Measurements from ENCODE around the gene MOB3B.

MOB3B gene

GRCh38 chr9:27393054-27393846, 136.4 kb downstream of the MOB3B start:
- H3K27me3 ChIP-seq (ENCODE audit: control insufficient read depth, insufficient read depth, low read length), result no peaks in the 10 kb centered on the region
- no peak overlapping the region for H3K9ac ChIP-seq (ENCODE audit: low read length)
- peaks cover 24% of the 10 kb centered on the region for H3K4me1 ChIP-seq (ENCODE audit: control insufficient read depth, low read depth, low read length)
- no peak overlapping the region for H3K4me3 ChIP-seq (ENCODE audit: low read length)
- no peaks in the 10 kb centered on the region for H3K9me3 ChIP-seq (ENCODE audit: control insufficient read depth, low read depth, low read length)
- H3K27ac ChIP-seq (ENCODE audit: low read length), result no peak overlapping the region
- no peaks in the 10 kb centered on the region for H3K36me3 ChIP-seq (ENCODE audit: control insufficient read depth, low read depth, low read length)

GRCh38 chr9:27392451-27392850, 137.2 kb downstream of the MOB3B start:
- H3K9ac ChIP-seq (ENCODE audit: low read length), result no peak overlapping the region
- no peak overlapping the region for H3K27ac ChIP-seq (ENCODE audit: low read length)
- no peak overlapping the region for H3K4me3 ChIP-seq (ENCODE audit: low read length)
- H3K9me3 ChIP-seq (ENCODE audit: control insufficient read depth, low read depth, low read length), result no peaks in the 10 kb centered on the region
- H3K36me3 ChIP-seq (ENCODE audit: control insufficient read depth, low read depth, low read length), result no peaks in the 10 kb centered on the region
- H3K4me1 ChIP-seq (ENCODE audit: control insufficient read depth, low read depth, low read length), result peaks cover 28% of the 10 kb centered on the region
- H3K27me3 ChIP-seq (ENCODE audit: control insufficient read depth, insufficient read depth, low read length), result no peaks in the 10 kb centered on the region

GRCh38 chr9:27391040-27391895, 138.3 kb downstream of the MOB3B start:
- no peak overlapping the region for H3K4me3 ChIP-seq (ENCODE audit: low read length)
- H3K27ac ChIP-seq (ENCODE audit: low read length), result no peak overlapping the region
- H3K4me1 ChIP-seq (ENCODE audit: control insufficient read depth, low read depth, low read length), result peaks cover 35% of the 10 kb centered on the region
- no peaks in the 10 kb centered on the region for H3K36me3 ChIP-seq (ENCODE audit: control insufficient read depth, low read depth, low read length)
- H3K27me3 ChIP-seq (ENCODE audit: control insufficient read depth, insufficient read depth, low read length), result no peaks in the 10 kb centered on the region
- no peaks in the 10 kb centered on the region for H3K9me3 ChIP-seq (ENCODE audit: control insufficient read depth, low read depth, low read length)
- no peak overlapping the region for H3K9ac ChIP-seq (ENCODE audit: low read length)

- Histone ChIP-seq H3K9ac (ENCODE audit: low read length) (no peak overlapping the region), H3K36me3 (ENCODE audit: control insufficient read depth, low read depth, low read length) (no peaks in the 10 kb centered on the region), H3K27me3 (ENCODE audit: control insufficient read depth, insufficient read depth, low read length) (no peaks in the 10 kb centered on the region), H3K27ac (ENCODE audit: low read length) (no peak overlapping the region), H3K9me3 (ENCODE audit: control insufficient read depth, low read depth, low read length) (no peaks in the 10 kb centered on the region), H3K4me3 (ENCODE audit: low read length) (no peak overlapping the region), H3K4me1 (ENCODE audit: control insufficient read depth, low read depth, low read length) (peaks cover 17% of the 10 kb centered on the region)
Observed at GRCh38 chr9:27388150-27388549, 141.5 kb downstream of the MOB3B start.

- Histone ChIP-seq H3K27me3 (ENCODE audit: control insufficient read depth, insufficient read depth, low read length) (no peaks in the 10 kb centered on the region), H3K4me1 (ENCODE audit: control insufficient read depth, low read depth, low read length) (peaks cover 16% of the 10 kb centered on the region), H3K9ac (ENCODE audit: low read length) (no peak overlapping the region), H3K36me3 (ENCODE audit: control insufficient read depth, low read depth, low read length) (no peaks in the 10 kb centered on the region), H3K4me3 (ENCODE audit: low read length) (no peak overlapping the region), H3K27ac (ENCODE audit: low read length) (no peak overlapping the region), H3K9me3 (ENCODE audit: control insufficient read depth, low read depth, low read length) (no peaks in the 10 kb centered on the region)
Observed at GRCh38 chr9:27387722-27388121, 141.9 kb downstream of the MOB3B start.

GRCh38 chr9:27386571-27387091, 143.0 kb downstream of the MOB3B start:
- H3K27me3 ChIP-seq (ENCODE audit: control insufficient read depth, insufficient read depth, low read length), result no peaks in the 10 kb centered on the region
- no peak overlapping the region for H3K9ac ChIP-seq (ENCODE audit: low read length)
- no peaks in the 10 kb centered on the region for H3K9me3 ChIP-seq (ENCODE audit: control insufficient read depth, low read depth, low read length)
- H3K4me1 ChIP-seq (ENCODE audit: control insufficient read depth, low read depth, low read length), result peaks cover 11% of the 10 kb centered on the region
- H3K4me3 ChIP-seq (ENCODE audit: low read length), result no peak overlapping the region
- H3K36me3 ChIP-seq (ENCODE audit: control insufficient read depth, low read depth, low read length), result no peaks in the 10 kb centered on the region
- no peak overlapping the region for H3K27ac ChIP-seq (ENCODE audit: low read length)

- H3K9me3 ChIP-seq (ENCODE audit: control insufficient read depth, low read depth, low read length), result no peaks in the 10 kb centered on the region
- no peak overlapping the region for H3K27ac ChIP-seq (ENCODE audit: low read length)
- H3K27me3 ChIP-seq (ENCODE audit: control insufficient read depth, insufficient read depth, low read length), result no peaks in the 10 kb centered on the region
- H3K4me1 ChIP-seq (ENCODE audit: control insufficient read depth, low read depth, low read length), result peaks cover 11% of the 10 kb centered on the region
- no peak overlapping the region for H3K9ac ChIP-seq (ENCODE audit: low read length)
- no peak overlapping the region for H3K4me3 ChIP-seq (ENCODE audit: low read length)
- H3K36me3 ChIP-seq (ENCODE audit: control insufficient read depth, low read depth, low read length), result no peaks in the 10 kb centered on the region
Observed at GRCh38 chr9:27385606-27386322, 143.8 kb downstream of the MOB3B start.

GRCh38 chr9:27384262-27385014, 145.2 kb downstream of the MOB3B start:
- H3K4me1 ChIP-seq (ENCODE audit: control insufficient read depth, low read depth, low read length), result peaks cover 11% of the 10 kb centered on the region
- no peaks in the 10 kb centered on the region for H3K27me3 ChIP-seq (ENCODE audit: control insufficient read depth, insufficient read depth, low read length)
- no peak overlapping the region for H3K4me3 ChIP-seq (ENCODE audit: low read length)
- H3K9me3 ChIP-seq (ENCODE audit: control insufficient read depth, low read depth, low read length), result no peaks in the 10 kb centered on the region
- no peak overlapping the region for H3K9ac ChIP-seq (ENCODE audit: low read length)
- H3K36me3 ChIP-seq (ENCODE audit: control insufficient read depth, low read depth, low read length), result no peaks in the 10 kb centered on the region
- no peak overlapping the region for H3K27ac ChIP-seq (ENCODE audit: low read length)

GRCh38 chr9:27383524-27383923, 146.1 kb downstream of the MOB3B start:
- Histone ChIP-seq H3K4me3 (ENCODE audit: low read length) (no peak overlapping the region), H3K9ac (ENCODE audit: low read length) (no peak overlapping the region), H3K27me3 (ENCODE audit: control insufficient read depth, insufficient read depth, low read length) (no peaks in the 10 kb centered on the region), H3K4me1 (ENCODE audit: control insufficient read depth, low read depth, low read length) (peaks cover 11% of the 10 kb centered on the region), H3K27ac (ENCODE audit: low read length) (no peak overlapping the region), H3K9me3 (ENCODE audit: control insufficient read depth, low read depth, low read length) (no peaks in the 10 kb centered on the region), H3K36me3 (ENCODE audit: control insufficient read depth, low read depth, low read length) (no peaks in the 10 kb centered on the region)

GRCh38 chr9:27382975-27383374, 146.6 kb downstream of the MOB3B start:
- H3K27me3 ChIP-seq (ENCODE audit: control insufficient read depth, insufficient read depth, low read length), result no peaks in the 10 kb centered on the region
- no peak overlapping the region for H3K9ac ChIP-seq (ENCODE audit: low read length)
- H3K9me3 ChIP-seq (ENCODE audit: control insufficient read depth, low read depth, low read length), result no peaks in the 10 kb centered on the region
- no peak overlapping the region for H3K27ac ChIP-seq (ENCODE audit: low read length)
- no peaks in the 10 kb centered on the region for H3K36me3 ChIP-seq (ENCODE audit: control insufficient read depth, low read depth, low read length)
- peaks cover 10% of the 10 kb centered on the region for H3K4me1 ChIP-seq (ENCODE audit: control insufficient read depth, low read depth, low read length)
- no peak overlapping the region for H3K4me3 ChIP-seq (ENCODE audit: low read length)

- H3K27ac ChIP-seq (ENCODE audit: low read length), result no peak overlapping the region
- H3K4me1 ChIP-seq (ENCODE audit: control insufficient read depth, low read depth, low read length), result peaks cover 12% of the 10 kb centered on the region
- no peaks in the 10 kb centered on the region for H3K9me3 ChIP-seq (ENCODE audit: control insufficient read depth, low read depth, low read length)
- no peaks in the 10 kb centered on the region for H3K27me3 ChIP-seq (ENCODE audit: control insufficient read depth, insufficient read depth, low read length)
- H3K4me3 ChIP-seq (ENCODE audit: low read length), result no peak overlapping the region
- H3K9ac ChIP-seq (ENCODE audit: low read length), result no peak overlapping the region
- H3K36me3 ChIP-seq (ENCODE audit: control insufficient read depth, low read depth, low read length), result no peaks in the 10 kb centered on the region
Observed at GRCh38 chr9:27382308-27382707, 147.3 kb downstream of the MOB3B start.
